Fibroblast of pulmonary artery (primary cell): ENCODE measurements around the gene DPH7.
"Not testable (repeated sequence)": the region's sequence is repeated elsewhere in the genome, so short reads cannot be mapped to it uniquely, and the experiment has no call there.

Experiments
- DNase-seq: peaks from one replicate; pipeline ENCODE4 v3.0.0-alpha.2; 2010; ENCODE audit warnings: low read depth
- H3K4me3 ChIP-seq: replicated peaks from 2 replicates; pipeline ENCODE4 v1.5.1; 2011; ENCODE audit warnings: low read depth, mild to moderate bottlenecking, control low read depth, low read length, moderate library complexity
- TF ChIP-seq, protein P1 (sequence below): IDR thresholded peaks from 2 replicates; pipeline ENCODE4 v1.5.1; 2011; ENCODE audit warnings: mild to moderate bottlenecking, control low read depth, low read length, inconsistent platforms; ENCODE audit errors: missing control alignments

The DPH7 gene

DNA sequence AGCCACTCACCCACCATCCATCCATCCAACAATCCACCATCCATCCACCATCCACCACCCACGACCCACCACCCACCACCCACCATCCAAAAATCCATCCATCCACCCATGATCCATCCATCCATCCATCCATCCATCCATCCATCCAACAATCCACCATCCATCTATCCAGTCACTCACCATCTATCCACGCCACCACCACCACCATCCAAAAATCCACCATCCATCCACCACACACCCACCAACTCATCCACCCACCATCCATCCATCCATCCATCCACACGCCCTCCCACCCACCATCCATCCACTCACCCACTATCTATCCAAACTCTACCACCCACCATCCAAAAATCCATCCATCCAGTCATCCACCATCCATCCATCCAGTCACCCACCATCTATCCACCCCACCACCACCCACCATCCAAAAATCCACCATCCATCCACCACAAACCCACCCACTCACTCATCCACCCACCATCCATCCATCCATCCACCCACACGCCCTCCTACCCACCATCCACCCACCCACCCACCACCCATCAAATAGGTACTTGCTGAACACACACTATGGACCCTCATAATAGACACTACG lies 9.0 kb downstream of the DPH7 start:
- TF ChIP-seq, protein P1, sequence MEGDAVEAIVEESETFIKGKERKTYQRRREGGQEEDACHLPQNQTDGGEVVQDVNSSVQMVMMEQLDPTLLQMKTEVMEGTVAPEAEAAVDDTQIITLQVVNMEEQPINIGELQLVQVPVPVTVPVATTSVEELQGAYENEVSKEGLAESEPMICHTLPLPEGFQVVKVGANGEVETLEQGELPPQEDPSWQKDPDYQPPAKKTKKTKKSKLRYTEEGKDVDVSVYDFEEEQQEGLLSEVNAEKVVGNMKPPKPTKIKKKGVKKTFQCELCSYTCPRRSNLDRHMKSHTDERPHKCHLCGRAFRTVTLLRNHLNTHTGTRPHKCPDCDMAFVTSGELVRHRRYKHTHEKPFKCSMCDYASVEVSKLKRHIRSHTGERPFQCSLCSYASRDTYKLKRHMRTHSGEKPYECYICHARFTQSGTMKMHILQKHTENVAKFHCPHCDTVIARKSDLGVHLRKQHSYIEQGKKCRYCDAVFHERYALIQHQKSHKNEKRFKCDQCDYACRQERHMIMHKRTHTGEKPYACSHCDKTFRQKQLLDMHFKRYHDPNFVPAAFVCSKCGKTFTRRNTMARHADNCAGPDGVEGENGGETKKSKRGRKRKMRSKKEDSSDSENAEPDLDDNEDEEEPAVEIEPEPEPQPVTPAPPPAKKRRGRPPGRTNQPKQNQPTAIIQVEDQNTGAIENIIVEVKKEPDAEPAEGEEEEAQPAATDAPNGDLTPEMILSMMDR = no peak
- H3K4me3 ChIP-seq = no peak overlapping the region
- DNase-seq = no peak

DNA sequence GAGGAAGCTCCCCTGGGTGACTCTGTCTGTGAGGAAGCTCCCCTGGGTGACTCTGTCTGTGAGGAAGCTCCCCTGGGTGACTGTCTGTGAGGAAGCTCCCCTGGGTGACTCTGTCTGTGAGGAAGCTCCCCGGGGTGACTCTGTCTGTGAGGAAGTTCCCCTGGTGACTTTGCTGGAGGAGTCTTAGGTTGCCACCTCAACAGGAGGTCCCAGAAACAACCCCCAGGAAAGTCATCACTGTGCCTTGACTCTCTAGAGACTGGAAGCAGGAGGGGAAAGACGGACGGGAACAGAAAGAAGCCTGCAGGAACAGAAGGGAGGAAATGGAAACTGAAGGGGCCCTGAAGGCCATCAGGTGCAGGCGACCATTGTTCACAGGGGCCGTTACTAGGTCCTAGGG lies 10.3 kb downstream of the DPH7 start:
- H3K4me3 ChIP-seq, DNase-seq: not testable (repeated sequence)

DNA sequence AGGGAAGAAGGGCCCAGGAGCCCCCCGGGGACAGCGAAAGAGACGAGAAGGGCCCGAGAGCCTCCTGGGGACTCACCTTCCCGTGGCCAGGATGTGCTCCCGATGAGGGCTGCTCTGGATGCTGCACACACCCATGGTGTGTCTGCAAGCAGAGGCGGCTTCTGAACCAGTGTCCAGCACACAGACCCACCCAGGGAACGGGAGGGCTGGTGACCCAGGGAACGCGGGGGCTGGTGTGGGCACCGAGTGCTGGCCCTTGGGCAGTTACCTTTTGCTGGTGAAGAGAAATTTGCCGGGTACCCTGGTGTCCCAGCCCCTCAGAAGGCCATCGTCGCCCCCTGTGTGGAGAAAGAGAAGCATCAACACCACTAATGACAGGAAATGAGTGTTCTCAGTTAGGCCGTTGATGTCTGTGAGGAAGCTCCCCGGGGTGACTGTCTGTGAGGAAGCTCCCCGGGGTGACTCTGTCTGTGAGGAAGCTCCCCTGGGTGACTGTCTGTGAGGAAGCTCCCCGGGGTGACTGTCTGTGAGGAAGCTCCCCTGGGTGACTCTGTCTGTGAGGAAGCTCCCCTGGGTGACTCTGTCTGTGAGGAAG lies 13.8 kb downstream of the DPH7 start:
- TF ChIP-seq, protein P1 = no peak
- DNase-seq = no peak
- H3K4me3 ChIP-seq = no peak overlapping the region

DNA sequence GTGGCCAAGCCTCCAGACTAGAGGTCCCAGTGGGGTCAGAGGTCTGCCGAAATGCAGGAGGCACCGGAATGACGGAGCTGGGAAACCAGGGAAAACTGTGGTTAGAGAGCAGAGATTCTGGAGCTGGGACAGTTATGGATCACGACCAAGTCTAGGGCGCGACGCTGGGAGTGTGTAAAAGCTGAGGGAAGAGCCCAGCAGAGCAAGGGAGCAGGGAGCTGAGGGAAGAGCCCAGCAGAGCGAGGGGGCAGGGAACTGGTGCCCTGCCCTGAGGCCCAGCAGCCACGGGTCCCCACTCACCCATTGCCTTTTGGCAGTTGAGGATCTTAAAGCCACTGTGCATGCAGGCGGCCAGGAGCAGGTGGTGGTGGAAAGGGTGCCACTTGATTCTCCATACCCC lies 14.6 kb downstream of the DPH7 start:
- no peak for DNase-seq
- no peak overlapping the region for H3K4me3 ChIP-seq

DNA sequence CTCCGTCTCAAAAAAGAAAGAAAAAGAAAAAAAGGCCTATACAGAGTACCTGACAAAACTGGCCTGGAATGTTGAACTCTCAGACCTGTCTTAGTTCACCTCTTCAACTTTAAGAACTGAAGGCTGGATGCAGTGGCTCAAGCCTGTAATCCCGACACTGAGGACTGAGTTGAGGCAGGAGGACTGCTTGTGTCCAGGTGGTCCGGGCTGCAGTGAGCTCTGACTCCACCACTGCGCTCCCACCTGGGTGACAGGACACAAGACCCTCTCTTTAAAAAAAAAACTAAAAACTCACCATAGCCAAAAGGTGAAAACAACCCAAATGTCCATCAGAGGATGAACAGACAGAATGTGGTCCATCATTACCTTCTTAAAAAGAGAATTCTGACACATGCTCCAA lies 20.6 kb downstream of the DPH7 start:
- DNase-seq = no peak
- no peak overlapping the region for H3K4me3 ChIP-seq
- TF ChIP-seq, protein P1 = no peak

More for the DNA sequence above, 14.6 kb downstream of the DPH7 start:
- TF ChIP-seq, protein P1 = no peak

DNA sequence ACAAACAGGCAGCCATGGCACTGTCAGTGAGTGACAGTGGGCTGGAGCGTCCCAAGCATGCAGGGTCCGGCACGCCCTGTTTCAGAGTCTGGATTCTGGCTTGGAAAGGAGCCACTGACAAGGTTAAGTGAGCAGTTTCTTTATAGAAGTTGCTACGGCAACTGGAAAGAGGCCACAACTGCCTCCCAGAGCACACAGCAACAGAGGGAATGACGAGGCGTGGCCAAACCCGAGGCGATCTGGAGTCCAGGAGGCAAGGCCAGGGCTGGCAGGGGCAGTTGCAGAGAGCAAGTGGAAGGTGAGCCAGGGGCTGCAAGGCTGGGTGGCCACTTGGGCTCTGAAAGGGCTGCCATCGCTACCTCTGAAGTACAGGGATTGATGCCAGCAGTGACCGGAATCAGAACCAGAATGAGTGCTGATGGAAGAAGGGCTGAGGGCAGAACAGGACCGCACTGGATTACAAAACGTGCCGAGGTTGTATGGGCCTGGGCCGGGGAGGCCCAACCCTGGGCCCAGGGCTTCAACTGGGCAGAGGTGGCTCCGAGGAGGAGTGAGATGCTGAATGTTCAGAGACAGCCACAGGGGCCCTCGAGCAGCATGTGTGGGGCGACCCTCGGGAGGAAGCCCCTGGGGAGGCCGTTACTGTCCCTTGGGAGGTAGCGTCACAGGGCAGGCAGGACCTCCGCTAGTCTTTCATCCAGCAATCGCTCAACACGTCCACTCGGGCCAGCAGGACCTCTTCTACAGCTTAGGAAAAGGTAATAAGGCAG lies 22.5 kb downstream of the DPH7 start:
- TF ChIP-seq, protein P1 = no peak
- no peak overlapping the region for H3K4me3 ChIP-seq
- peak; percentile 15 for DNase-seq

DNA sequence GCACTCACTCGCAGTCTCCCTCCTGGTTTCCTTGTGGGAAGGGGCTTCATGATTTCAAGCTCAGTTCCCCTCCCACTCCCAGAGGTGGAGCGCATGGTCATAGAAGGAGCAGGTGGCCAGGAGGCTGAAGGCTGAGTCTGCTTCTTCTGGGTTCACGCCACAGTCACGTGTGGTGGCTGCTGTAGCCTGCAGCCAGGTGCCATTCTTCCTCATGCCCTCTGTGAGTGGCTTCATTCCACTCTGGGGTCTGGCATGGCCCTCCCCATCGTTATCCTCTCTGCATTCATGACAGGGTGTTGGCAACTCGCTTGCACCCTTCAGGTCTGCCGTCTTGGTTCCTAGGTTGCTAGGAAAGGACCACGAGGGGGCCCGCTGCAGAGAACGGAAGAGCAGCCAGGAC lies 23.5 kb downstream of the DPH7 start:
- TF ChIP-seq, protein P1 = no peak
- H3K4me3 ChIP-seq = no peak overlapping the region
- no peak for DNase-seq
